HG03280 (cell line): ENCODE measurements around the gene ESAM.

Source experiments
- ATAC-seq: cut with Tn5 transposase; IDR thresholded peaks from one replicate; pipeline ENCODE4 v1.9.1; 2021; ENCODE audit warnings: mild to moderate bottlenecking, moderate library complexity; ENCODE audit not compliant: unreplicated experiment

The ESAM gene

DNA sequence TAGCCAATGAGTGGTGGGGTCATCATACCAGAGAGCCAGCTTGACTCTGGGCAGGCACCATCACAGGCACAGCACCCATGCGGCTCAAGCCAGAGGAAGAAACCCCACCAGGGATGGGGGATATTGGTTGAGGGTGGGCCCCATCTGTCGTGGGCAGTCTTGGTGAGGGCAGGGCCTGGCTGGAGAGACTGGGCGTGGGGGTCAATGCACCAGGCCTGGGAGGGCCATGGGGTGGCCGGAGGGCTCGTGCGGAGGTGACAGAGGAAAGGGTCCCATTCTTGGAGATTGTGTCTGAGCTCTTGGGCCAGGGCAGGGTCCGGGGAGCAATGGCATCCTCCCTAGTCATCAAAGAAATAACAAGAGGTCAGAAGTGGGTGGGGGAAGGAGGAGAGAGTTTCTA is 8.5 kb downstream of the ESAM start:
- no peak for ATAC-seq

GRCh38 chr11:124753205-124753604 is 8.9 kb downstream of the ESAM start:
- no peak for ATAC-seq

DNA sequence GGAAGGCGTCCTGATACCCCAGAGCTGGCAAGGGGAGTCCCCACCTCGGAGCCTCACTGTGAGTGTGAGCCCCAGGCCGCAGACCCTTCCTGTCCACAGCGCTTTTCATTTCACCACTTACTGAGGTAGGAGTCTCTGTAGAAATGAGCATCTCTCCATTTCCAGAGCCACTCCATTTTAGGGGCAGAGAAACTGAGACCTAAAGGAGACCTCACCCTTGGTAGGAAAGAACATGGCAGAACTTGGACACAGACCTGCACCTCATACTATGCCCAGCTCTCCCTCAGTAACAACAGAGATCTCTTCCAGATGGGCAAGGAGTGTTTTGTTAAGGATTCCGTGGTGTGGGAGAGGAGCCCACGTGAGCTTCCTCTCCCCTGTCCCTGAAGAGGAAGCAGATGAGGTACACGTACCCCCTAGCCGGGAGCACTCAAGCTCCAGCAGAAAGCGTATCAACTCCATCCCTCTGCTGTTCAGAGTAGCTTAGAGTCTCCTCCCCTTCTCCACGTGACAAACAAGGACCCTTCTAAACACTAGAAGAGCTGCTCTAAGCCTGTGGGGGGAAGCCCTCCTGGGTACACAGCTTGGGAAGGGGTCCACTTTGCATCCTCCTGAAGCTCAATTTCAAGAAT is 9.5 kb downstream of the ESAM start:
- ATAC-seq = no peak

- no peak for ATAC-seq
Measured at GRCh38 chr11:124751741-124752470, 10.2 kb downstream of the ESAM start, which contains the start of gene VSIG2. Gene VSIG2, minus strand, starts transcription at chr11:124752255. Its CDS starts 118 bp downstream, at chr11:124752137.

- ATAC-seq = no peak
Measured at GRCh38 chr11:124751391-124751740, 10.7 kb downstream of the ESAM start.

GRCh38 chr11:124749912-124750311 is 12.2 kb downstream of the ESAM start:
- no peak for ATAC-seq

DNA sequence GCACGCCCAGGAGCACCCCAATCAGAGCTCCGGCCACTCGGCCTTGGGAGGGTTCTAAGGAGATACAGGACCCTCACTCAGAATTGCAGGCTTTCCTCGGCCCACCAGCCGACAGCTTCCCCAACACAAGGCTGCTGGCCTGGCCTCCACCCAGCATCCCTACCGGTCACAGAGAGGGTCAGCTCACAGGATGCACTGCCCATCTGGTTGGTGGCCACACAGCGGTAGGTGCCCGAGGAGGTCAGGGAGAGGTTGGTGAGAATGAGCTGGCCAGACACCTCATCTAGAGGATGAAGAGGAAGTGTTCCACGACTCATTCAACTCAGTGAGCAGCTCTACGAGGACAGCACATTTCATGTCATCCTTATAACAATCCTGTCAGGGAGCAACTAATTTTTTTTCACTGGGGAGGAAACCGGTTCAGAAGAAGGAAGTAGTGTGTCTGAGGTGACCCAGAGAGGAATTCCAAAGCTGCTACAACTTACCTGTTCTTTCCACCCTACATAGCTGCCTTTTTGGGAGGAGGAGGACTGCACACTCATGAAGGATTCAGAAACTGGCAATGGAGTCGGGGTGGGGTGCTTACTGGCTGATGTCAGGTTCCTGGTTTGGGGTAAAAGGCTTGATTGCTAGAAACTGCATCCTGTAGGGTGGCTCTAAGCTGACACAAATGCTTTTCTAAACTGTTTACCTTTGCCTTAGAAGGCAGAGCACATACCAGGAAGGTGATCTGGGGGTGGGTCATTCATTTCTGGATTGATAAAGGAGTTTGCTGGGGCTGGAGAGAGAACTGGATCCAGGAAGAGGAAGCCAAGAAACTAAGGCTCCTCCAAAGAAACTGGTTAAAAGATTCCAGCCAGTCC is 13.4 kb downstream of the ESAM start:
- no peak for ATAC-seq

GRCh38 chr11:124748100-124748418 is 14.0 kb downstream of the ESAM start:
- ATAC-seq = no peak

GRCh38 chr11:124747406-124748099 is 14.5 kb downstream of the ESAM start:
- no peak for ATAC-seq

DNA sequence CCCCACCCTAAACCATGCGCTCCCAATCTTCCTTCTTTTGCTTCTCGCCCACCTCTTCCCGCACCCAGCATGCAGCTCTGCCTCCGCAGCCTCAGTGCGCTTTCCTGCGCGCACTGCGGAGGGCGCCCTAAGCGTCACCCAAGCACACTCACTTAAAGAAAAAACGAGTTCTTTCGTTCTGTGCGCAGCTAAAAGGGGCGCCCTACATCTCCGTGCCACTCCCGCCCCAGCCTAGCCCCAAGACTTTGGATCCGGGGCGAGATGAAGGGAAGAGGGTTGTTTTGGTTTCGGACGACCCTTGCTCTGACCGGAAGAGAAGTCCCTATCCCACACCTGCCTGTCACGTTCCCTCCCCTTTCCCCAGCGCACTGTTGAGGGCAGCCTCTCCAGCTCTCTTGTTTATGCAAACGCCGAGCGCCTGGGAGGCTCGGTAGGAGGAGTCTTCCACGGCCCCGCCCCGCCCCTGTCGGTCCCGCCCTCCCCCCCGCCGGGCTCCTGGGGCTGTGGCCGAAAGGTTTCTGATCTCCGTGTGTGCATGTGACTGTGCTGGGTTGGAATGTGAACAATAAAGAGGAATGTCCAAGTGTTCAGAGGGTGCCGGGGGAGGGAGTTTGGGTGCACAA is 15.4 kb downstream of the ESAM start:
- peak; percentile 97 for ATAC-seq

DNA sequence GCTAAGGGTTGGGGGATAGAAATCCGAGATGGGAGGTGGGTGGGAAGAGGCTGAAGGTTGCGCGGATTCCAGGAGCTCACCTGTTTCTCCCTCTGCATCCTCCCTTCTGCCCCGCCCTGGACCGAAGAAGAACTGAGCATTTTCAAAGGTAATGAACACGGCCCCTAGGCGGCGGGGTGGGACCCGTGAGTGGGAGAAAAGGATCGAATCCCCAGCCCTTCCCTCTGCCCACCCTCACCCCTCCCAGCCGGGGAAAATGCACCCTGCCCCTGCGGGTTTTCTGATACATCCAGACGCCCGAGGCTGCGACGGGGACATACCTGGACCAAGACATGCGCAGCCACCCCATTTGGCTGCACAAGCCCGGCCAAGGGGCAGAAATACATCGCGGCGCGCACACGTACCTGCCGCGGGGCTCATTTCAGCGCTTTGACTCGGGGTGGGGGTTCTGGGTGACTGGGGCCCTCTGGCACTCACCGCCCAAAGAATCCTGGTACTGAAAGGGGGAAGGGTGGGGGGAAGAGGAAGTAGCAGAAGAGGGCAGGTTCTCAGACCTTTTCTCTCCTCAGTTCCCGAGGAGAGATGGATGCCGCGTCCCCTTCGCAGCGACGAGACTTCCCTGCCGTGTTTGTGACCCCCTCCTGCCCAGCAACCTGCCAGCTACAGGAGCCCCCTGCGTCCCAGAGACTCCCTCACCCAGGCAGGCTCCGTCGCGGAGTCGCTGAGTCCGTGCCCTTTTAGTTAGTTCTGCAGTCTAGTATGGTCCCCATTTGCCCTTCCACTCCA is 16.1 kb downstream of the ESAM start:
- ATAC-seq = no peak

DNA sequence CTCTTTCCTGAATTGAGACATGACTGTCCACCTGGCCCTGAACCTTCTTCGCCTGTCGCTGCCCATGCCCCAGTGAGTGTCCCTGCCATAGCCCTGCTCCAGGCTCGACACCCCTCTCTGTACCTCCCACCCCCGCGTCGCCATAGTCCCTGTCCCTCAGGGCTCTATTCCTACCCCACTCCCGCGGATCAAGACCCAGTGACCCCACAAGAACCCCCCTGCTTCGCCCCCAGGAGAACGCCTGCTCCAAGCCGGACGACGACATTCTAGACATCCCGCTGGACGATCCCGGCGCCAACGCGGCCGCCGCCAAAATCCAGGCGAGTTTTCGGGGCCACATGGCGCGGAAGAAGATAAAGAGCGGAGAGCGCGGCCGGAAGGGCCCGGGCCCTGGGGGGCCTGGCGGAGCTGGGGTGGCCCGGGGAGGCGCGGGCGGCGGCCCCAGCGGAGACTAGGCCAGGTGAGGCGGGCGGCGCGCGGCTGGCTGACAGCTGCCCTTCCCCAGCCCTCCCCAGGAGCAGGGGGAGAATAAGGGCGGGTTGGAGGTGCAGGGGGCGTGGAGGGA is 16.7 kb downstream of the ESAM start:
- ATAC-seq = no peak

DNA sequence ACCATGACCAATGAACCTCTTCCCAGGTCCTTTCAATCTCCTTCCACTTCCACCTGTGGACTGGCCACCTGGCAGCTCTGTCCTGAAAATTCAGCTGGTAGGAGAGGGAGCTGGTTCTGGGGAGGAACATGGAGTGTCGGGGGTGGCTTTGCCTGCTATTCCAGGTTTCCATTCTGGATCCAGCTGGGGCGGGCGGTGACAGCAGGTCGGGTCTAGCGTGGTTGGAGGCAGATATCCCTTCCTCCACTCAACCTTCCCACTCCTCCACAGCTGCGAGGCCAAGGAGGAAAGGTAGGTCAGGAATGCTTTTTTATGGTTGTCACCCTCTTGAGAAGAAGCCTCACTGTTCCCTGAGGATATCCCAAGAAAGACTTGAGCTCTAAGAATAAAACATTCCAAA is 19.0 kb downstream of the ESAM start:
- ATAC-seq = no peak

GRCh38 chr11:124742555-124742954 is 19.5 kb downstream of the ESAM start:
- no peak for ATAC-seq

GRCh38 chr11:124740277-124740882 is 21.7 kb downstream of the ESAM start:
- peak; percentile 28 for ATAC-seq

DNA sequence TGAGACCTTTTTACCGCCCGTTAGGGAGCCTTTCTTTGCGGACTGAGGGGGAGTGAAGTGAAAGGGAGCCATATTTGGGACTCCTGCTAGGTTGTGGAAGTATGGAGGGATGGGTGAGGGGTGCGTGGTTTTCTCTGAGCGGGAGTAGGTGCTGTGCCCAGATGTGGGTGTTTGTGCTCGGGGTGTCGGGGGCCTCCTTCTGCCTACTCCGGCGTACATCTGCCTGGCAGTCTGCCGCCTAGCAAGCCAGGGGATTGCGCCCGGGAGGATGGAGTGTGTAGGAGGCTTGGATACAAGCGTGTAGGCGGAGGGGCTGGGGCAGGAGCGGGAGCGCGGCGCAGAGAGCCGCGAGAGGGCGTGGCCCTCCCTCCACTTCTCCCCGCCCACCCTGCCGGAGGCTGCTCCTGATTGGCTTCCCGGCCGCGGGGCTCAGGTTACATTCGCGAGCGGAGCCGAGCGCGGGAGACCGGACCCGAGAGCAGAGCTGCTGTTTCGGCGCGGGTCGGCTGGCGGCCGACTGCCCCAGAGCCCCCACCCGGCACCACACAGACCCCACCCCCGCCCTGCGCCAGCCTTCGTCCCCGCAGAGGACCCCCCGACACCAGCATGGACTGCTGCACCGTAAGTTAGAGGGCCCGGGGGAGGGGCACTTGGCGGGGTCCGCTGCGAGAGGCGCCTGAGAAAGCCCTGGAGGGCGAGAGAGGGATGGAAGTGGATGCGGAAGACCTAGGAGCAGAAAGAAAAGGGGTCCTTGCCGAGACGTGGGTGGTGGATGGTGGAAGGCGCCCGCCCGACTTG is 22.4 kb downstream of the ESAM start, which contains the start of gene NRGN:
Gene NRGN, plus strand, starts transcription at position 464 of the 798 bp plus-strand sequence. Its CDS starts 143 bp downstream, at position 607.
- peak; percentile 100 for ATAC-seq

GRCh38 chr11:124738713-124739478 is 23.2 kb downstream of the ESAM start:
- no peak for ATAC-seq
